Liver (tissue), 9 donors: ENCODE results near the gene POLH. TPM values are rescaled to one million over a fixed set of nuclear protein-coding genes. Genes with fewer than 3 reads are reported as not detected.

ENCODE experiments used
- DNase-seq: peaks from one replicate; pipeline ENCODE4 v3.0.0-alpha.2; 2017; ENCODE audit warnings: low spot score
- H3K27ac ChIP-seq, 2 donors: one replicate each; pipeline ENCODE4 v1.7.0; 2013; ENCODE audit warnings: inconsistent platforms in 2 of 2, low read length in 2 of 2, control low read depth in 1 of 2, low read depth in 1 of 2, mild to moderate bottlenecking in 1 of 2
- H3K27me3 ChIP-seq, 4 donors: one replicate each; pipeline versions ENCODE4 v1.6.1 to v1.7.0; 2013; ENCODE audit warnings: low read length in 3 of 4, inconsistent platforms in 1 of 4, mild to moderate bottlenecking in 1 of 4, moderate library complexity in 1 of 4; ENCODE audit not compliant: control insufficient read depth in 4 of 4, insufficient read depth in 4 of 4
- H3K36me3 ChIP-seq, 4 donors: one replicate each; pipeline versions ENCODE4 v1.6.1 to v1.7.0; 2013; ENCODE audit warnings: low read length in 3 of 4, mild to moderate bottlenecking in 3 of 4, low read depth in 1 of 4, moderate library complexity in 1 of 4; ENCODE audit not compliant: control insufficient read depth in 4 of 4, insufficient read depth in 3 of 4
- H3K4me1 ChIP-seq, 4 donors: one replicate each; pipeline versions ENCODE4 v1.6.1 to v1.7.0; 2013; ENCODE audit warnings: low read length in 3 of 4, mild to moderate bottlenecking in 3 of 4, moderate library complexity in 1 of 4; ENCODE audit not compliant: control insufficient read depth in 4 of 4, insufficient read depth in 4 of 4
- H3K4me3 ChIP-seq, 3 donors: one replicate each; pipeline versions ENCODE4 v1.6.1 to v1.7.0; 2013; ENCODE audit warnings: low read length in 3 of 3, control low read depth in 1 of 3, low read depth in 1 of 3, mild to moderate bottlenecking in 1 of 3
- H3K9ac ChIP-seq, 2 donors: one replicate each; pipeline ENCODE4 v1.7.0; 2013; ENCODE audit warnings: low read length in 2 of 2, mild to moderate bottlenecking in 2 of 2, moderate library complexity in 2 of 2, control low read depth in 1 of 2, low read depth in 1 of 2
- H3K9me3 ChIP-seq, 4 donors: one replicate each; pipeline versions ENCODE4 v1.6.1 to v1.7.0; 2013; ENCODE audit warnings: low read length in 3 of 4; ENCODE audit not compliant: control insufficient read depth in 4 of 4
- FOXA1 ChIP-seq: IDR thresholded peaks from 2 replicates; pipeline ENCODE4 v1.6.1; 2016; ENCODE audit warnings: antibody characterized with exemption
- FOXA2 ChIP-seq: IDR thresholded peaks from 2 replicates; pipeline ENCODE4 v1.6.1; 2016; ENCODE audit warnings: antibody characterized with exemption
- GABPA ChIP-seq, 2 donors: IDR thresholded peaks in 1 of 2; conservative IDR thresholded peaks in 1 of 2; 2 replicates each; pipeline ENCODE4 v1.6.1; 2016; ENCODE audit warnings: antibody characterized with exemption in 2 of 2, mild to moderate bottlenecking in 1 of 2, moderate library complexity in 1 of 2
- HNF4G ChIP-seq: IDR thresholded peaks from 2 replicates; pipeline ENCODE4 v1.6.1; 2016; ENCODE audit warnings: antibody characterized with exemption
- JUND ChIP-seq, 2 donors: IDR thresholded peaks; 2 replicates each; pipeline ENCODE4 v1.6.1; 2016; ENCODE audit warnings: antibody characterized with exemption in 2 of 2
- NR2F2 ChIP-seq: IDR thresholded peaks from 2 replicates; pipeline ENCODE4 v1.6.1; 2016; ENCODE audit warnings: antibody characterized with exemption
- RXRA ChIP-seq, 2 donors: IDR thresholded peaks; 2 replicates each; pipeline ENCODE4 v1.6.1; 2017 to 2018; ENCODE audit warnings: antibody characterized with exemption in 2 of 2, mild to moderate bottlenecking in 1 of 2
- TAF1 ChIP-seq: conservative IDR thresholded peaks from 2 replicates; pipeline ENCODE4 v1.6.1; 2016; ENCODE audit warnings: antibody characterized with exemption, mild to moderate bottlenecking
- YY1 ChIP-seq: IDR thresholded peaks from 2 replicates; pipeline ENCODE4 v1.6.1; 2016; ENCODE audit warnings: antibody characterized with exemption, mild to moderate bottlenecking
- WGBS: extraction: QIAGEN DNeasy Blood & Tissue Kit; methylation state at CpG from one replicate; pipeline ENCODE4 v1.1.7; 2013; 5-methylcytosine and 5-hydroxymethylcytosine counted together
- polyA plus RNA-seq, 2 donors: library from polyadenylated mRNA; stranded (reverse) in 1 of 2; unstranded in 1 of 2; fragments of 200-250 nt in 1 of 2; fragments of >200 nt in 1 of 2; fragmentation: Nextera tagmentation in 1 of 2; extraction: Ambion mirVana in 1 of 2; gene quantifications; one replicate each; pipeline versions ENCODE4 v1.2.1 to v1.2.3, GENCODE V29; 2013 to 2015
- total RNA-seq, 2 donors: library from RNA; depleted of rRNA; stranded (reverse); fragments of >200 nt; gene quantifications; one replicate each; pipeline ENCODE4 v1.2.3, GENCODE V29; 2014
- TF ChIP-seq, protein P1 (sequence below): IDR thresholded peaks from 2 replicates; pipeline ENCODE4 v1.6.1; 2016; ENCODE audit warnings: antibody characterized with exemption
- TF ChIP-seq, protein P2 (sequence below): IDR thresholded peaks from 2 replicates; pipeline ENCODE4 v1.6.1; 2016; ENCODE audit warnings: antibody characterized with exemption
- TF ChIP-seq, protein P3 (sequence below): fragments of 150-350 bp; IDR thresholded peaks from 2 replicates; pipeline ENCODE4 v1.5.1; 2017; ENCODE audit warnings: improper control_type of control experiment, low read depth, low read length; ENCODE audit not compliant: missing input control
- TF ChIP-seq, protein P4 (sequence below): IDR thresholded peaks from 2 replicates; pipeline ENCODE4 v1.6.1; 2016; ENCODE audit warnings: antibody characterized with exemption
- donor health status: healthy.
- donor health status: healthy.
- donor health status: healthy.
- donor health status: healthy.
- donor health status: healthy.

Gene POLH
- total and polyA plus RNA-seq, 4 donors, result 1.9 to 7.5 (median 4.7) TPM

DNA sequence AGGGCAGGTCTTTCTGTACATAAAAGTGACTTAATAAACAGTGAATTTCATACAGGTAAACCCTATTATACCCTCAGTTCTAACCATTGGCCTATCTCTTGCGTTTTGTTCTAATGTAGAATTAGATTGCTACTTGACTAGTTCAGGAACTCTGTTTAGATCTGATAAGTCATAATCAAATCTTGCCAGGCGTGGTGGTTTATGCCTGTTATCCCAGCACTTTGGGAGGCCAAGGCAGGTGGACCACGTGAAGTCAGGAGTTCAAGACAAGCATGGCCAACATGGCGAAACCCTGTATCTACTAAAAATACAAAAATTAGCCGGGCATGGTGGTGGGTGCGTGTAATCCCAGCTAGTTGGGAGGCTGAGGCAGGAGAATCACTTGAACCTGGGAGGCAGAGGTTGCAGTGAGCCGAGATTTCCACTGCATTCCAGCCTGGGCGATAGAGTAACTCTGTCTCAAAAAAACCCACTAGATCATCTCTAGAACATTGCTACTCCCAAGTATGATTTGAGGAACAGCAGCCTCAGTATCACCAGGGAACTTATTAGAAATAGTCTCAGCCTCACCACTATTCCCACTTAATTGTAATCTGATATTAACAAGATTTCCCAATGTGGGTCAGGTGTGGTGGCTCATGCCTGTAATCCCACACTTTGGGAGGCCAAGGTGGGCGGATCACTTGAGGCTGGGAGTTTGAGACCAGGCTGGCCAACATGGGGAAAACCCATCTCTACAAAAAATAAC, 40.9 kb downstream of the POLH start:
- 97% methylated on average over 9 of the region's 9 CpGs for WGBS
- no peaks in the 10 kb centered on the region for H3K9me3 ChIP-seq
- no peaks in the 10 kb centered on the region for H3K27me3 ChIP-seq
- no peak for TF ChIP-seq RXRA (IDR thresholded peaks at IDR 0.05)
- TF ChIP-seq, protein P1, sequence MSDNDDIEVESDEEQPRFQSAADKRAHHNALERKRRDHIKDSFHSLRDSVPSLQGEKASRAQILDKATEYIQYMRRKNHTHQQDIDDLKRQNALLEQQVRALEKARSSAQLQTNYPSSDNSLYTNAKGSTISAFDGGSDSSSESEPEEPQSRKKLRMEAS, result no peak
- TF ChIP-seq, protein P2, sequence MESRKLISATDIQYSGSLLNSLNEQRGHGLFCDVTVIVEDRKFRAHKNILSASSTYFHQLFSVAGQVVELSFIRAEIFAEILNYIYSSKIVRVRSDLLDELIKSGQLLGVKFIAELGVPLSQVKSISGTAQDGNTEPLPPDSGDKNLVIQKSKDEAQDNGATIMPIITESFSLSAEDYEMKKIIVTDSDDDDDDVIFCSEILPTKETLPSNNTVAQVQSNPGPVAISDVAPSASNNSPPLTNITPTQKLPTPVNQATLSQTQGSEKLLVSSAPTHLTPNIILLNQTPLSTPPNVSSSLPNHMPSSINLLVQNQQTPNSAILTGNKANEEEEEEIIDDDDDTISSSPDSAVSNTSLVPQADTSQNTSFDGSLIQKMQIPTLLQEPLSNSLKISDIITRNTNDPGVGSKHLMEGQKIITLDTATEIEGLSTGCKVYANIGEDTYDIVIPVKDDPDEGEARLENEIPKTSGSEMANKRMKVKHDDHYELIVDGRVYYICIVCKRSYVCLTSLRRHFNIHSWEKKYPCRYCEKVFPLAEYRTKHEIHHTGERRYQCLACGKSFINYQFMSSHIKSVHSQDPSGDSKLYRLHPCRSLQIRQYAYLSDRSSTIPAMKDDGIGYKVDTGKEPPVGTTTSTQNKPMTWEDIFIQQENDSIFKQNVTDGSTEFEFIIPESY, result no peak
- TF ChIP-seq GABPA (IDR thresholded peaks at IDR 0.05 in 1 of 2, conservative IDR thresholded peaks at IDR 0.05 in 1 of 2), result no peak
- TF ChIP-seq FOXA1, result no peak
- TF ChIP-seq NR2F2, result no peak
- no peak overlapping the region for H3K9ac ChIP-seq
- no peak overlapping the region for H3K27ac ChIP-seq
- peaks cover 6 to 31% (median 16%) of the 10 kb centered on the region in 4 donors for H3K36me3 ChIP-seq
- H3K4me3 ChIP-seq, result no peak overlapping the region
- no peak for DNase-seq
- H3K4me1 ChIP-seq, result no peaks in the 10 kb centered on the region

DNA sequence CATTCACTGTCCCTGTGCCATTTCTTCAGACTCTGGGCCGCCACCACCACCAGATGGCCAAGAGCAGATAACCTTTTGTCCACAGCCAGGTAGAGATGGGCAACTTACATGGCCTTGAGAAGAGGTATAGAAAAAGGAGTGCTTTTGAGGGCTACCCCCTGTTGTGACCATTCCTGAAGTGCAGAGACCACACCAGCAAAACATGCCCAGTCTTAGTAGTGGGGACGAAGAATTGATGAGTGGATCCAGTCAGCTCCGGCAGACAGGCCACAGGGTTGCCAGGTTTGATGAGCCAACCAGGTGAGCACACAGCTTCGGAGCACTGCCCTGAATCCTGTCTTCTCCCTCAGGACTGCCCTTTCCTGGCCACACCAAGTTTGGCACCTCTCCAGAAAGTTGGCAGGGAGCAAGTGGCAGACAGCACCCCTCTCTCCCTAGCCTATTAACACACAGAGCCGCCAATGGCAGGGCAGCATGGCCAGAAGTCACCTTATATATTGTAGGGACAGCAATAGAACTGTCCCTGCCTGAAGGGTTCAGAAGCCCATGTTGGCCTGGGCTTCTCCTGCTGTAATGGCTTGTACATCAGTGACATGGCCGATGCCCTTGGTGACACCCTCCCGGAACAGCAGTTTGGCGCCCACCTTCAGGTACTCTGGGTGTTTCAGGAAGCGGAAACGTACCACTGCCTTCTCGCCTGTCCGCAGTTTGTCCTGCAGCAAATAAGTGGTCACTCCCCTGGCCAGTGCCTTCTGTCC, 45.3 kb downstream of the POLH start:
- DNase-seq, result no peak
- Histone ChIP-seq H3K4me1 (no peaks in the 10 kb centered on the region), H3K9ac (no peak overlapping the region), H3K4me3 (no peak overlapping the region), H3K36me3 (peaks cover 3 to 51% (median 31%) of the 10 kb centered on the region in 4 donors), H3K9me3 (no peaks in the 10 kb centered on the region), H3K27ac (no peak overlapping the region), H3K27me3 (no peaks in the 10 kb centered on the region)
- TF ChIP-seq HNF4G, result no peak
- no peak for TF ChIP-seq FOXA1
- no peak for TF ChIP-seq GABPA (IDR thresholded peaks at IDR 0.05 in 1 of 2, conservative IDR thresholded peaks at IDR 0.05 in 1 of 2)
- TF ChIP-seq, protein P2, result no peak
- no peak for TF ChIP-seq RXRA (IDR thresholded peaks at IDR 0.05)
- no peak for TF ChIP-seq FOXA2
- TF ChIP-seq, protein P3, sequence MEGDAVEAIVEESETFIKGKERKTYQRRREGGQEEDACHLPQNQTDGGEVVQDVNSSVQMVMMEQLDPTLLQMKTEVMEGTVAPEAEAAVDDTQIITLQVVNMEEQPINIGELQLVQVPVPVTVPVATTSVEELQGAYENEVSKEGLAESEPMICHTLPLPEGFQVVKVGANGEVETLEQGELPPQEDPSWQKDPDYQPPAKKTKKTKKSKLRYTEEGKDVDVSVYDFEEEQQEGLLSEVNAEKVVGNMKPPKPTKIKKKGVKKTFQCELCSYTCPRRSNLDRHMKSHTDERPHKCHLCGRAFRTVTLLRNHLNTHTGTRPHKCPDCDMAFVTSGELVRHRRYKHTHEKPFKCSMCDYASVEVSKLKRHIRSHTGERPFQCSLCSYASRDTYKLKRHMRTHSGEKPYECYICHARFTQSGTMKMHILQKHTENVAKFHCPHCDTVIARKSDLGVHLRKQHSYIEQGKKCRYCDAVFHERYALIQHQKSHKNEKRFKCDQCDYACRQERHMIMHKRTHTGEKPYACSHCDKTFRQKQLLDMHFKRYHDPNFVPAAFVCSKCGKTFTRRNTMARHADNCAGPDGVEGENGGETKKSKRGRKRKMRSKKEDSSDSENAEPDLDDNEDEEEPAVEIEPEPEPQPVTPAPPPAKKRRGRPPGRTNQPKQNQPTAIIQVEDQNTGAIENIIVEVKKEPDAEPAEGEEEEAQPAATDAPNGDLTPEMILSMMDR, result no peak
- TF ChIP-seq, protein P4, sequence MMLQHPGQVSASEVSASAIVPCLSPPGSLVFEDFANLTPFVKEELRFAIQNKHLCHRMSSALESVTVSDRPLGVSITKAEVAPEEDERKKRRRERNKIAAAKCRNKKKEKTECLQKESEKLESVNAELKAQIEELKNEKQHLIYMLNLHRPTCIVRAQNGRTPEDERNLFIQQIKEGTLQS, result no peak
- no peak for TF ChIP-seq TAF1
- no peak for TF ChIP-seq JUND (IDR thresholded peaks at IDR 0.05)
- TF ChIP-seq, protein P1, result no peak
- no peak for TF ChIP-seq YY1
- 96% methylated on average over 12 of the region's 12 CpGs for WGBS
